ENCODE data around the gene TBX4.

The TBX4 gene

DNA sequence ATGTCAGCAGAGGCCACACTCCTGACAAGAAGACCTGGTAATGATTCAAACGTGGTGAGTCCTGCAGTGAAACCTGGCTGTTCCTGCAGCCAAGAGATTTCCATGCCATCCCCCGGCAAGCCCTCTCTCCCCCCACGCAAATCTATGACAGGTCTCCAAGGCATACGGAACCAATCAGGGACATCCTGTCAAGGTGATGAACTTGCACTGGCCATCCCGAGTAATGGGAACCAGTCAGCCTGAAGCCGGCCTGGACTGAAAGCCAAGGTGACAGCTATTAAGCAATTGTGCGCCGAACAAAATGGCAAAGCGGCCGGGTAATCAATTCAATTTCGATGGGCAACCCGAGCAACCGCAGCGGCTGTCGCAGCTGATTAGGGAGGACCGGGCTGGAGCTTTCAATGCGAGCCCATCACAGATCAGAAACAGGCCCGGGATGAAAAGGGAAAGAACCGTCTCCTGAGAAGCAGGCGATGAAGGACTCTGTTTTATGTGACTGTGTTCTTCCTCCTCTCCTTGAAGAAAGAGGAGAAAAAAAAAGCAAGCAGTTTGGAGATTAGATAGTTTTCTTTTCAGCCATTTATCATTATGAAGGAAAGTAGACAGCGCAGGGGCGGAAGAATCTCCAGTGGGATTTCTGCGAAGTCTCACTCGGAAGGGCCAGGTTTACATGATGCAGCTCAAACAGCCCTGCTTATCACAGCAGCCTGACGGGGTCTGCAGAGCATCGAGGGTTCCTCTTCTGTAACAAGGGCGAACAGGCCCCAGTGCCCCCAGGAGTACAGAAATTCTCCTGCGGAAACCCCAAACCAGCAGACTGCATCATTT lies 35.2 kb downstream of the TBX4 start:
- no peak for DNase-seq (ENCODE audit: low read depth)
- H3K4me3 ChIP-seq (ENCODE audit: low read depth, low read length), result no peak overlapping the region
- TF ChIP-seq, protein P1, sequence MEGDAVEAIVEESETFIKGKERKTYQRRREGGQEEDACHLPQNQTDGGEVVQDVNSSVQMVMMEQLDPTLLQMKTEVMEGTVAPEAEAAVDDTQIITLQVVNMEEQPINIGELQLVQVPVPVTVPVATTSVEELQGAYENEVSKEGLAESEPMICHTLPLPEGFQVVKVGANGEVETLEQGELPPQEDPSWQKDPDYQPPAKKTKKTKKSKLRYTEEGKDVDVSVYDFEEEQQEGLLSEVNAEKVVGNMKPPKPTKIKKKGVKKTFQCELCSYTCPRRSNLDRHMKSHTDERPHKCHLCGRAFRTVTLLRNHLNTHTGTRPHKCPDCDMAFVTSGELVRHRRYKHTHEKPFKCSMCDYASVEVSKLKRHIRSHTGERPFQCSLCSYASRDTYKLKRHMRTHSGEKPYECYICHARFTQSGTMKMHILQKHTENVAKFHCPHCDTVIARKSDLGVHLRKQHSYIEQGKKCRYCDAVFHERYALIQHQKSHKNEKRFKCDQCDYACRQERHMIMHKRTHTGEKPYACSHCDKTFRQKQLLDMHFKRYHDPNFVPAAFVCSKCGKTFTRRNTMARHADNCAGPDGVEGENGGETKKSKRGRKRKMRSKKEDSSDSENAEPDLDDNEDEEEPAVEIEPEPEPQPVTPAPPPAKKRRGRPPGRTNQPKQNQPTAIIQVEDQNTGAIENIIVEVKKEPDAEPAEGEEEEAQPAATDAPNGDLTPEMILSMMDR (IDR thresholded peaks at IDR 0.05; ENCODE audit: insufficient read depth, low read depth, low read length, missing control alignments), result no peak

DNA sequence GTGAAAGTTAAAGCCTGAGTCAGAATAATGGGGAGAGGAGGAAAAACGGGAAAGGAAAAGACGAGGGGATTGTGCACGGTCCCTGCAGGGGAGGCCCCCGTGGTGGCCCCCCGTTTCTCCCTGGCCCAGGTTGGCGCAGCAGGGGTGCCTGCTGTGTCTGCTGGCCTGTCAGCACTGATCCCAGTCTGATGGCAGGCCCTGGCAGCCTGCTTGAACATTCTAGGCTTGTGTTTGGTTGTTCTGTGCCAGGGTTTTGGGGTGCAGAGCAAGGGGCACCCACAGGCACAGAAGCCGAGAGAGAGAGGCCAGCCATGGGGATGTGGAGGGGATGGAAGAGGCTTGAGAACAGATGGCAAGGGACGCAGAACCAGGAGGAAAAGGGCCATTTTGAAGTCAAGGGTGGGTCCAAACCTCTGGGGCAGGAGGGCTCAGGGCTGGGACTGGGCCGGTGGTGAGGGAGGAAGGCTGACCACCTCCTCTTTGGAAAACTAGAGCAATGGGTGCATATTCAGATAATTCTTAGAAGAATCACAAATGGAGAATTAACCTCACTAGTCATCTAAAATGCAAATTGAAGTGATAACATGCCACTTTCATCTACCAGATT lies 35.9 kb downstream of the TBX4 start:
- TF ChIP-seq, protein P1 (IDR thresholded peaks at IDR 0.05; ENCODE audit: insufficient read depth, low read depth, low read length, missing control alignments), result no peak
- H3K4me3 ChIP-seq (ENCODE audit: low read depth, low read length), result no peak overlapping the region
- DNase-seq (ENCODE audit: low read depth), result no peak

GRCh38 chr17:61488878-61489718 lies 36.9 kb downstream of the TBX4 start:
- TF ChIP-seq, protein P1 (IDR thresholded peaks at IDR 0.05; ENCODE audit: insufficient read depth, low read depth, low read length, missing control alignments), result no peak
- H3K4me3 ChIP-seq (ENCODE audit: low read depth, low read length), result no peak overlapping the region
- no peak for DNase-seq (ENCODE audit: low read depth)

- H3K4me3 ChIP-seq (ENCODE audit: low read depth, low read length), result no peak overlapping the region
- no peak for DNase-seq (ENCODE audit: low read depth)
- TF ChIP-seq, protein P1 (IDR thresholded peaks at IDR 0.05; ENCODE audit: insufficient read depth, low read depth, low read length, missing control alignments), result no peak
Measured at GRCh38 chr17:61489719-61490490, 37.7 kb downstream of the TBX4 start.

DNA sequence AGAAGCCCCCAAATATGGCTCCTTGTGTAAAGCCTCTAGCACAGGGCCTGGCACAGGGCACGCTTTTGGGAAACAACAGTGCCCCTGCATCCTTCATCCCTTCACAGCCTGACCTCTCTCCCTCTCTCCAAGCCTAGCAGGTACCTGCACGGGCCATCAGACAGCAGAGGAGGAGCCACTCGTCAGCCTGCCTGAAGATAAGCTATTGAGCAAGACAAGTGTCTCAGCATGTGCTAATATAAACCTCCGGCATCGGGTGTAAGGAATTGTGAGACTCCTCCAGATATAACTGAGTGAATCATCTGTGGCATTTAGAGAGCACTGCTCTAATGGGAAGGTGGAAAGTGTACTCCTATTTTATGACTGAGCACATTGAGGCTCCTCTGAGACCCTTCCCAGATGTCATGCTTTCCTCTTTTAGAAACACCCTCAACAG lies 38.3 kb downstream of the TBX4 start:
- no peak for DNase-seq (ENCODE audit: low read depth)

GRCh38 chr17:61491981-61492380 lies 39.8 kb downstream of the TBX4 start:
- no peak for DNase-seq (ENCODE audit: low read depth)
- TF ChIP-seq, protein P1 (IDR thresholded peaks at IDR 0.05; ENCODE audit: insufficient read depth, low read depth, low read length, missing control alignments), result no peak
- no peak overlapping the region for H3K4me3 ChIP-seq (ENCODE audit: low read depth, low read length)

More for the DNA sequence above, 38.3 kb downstream of the TBX4 start:
- no peak overlapping the region for H3K4me3 ChIP-seq (ENCODE audit: low read depth, low read length)
- TF ChIP-seq, protein P1 (IDR thresholded peaks at IDR 0.05; ENCODE audit: insufficient read depth, low read depth, low read length, missing control alignments), result no peak

Measured in GM12865 (cell line).